H7 (cell line): ENCODE results near the gene MTA1. TPM values are rescaled to one million over a fixed set of nuclear protein-coding genes. Genes with fewer than 3 reads are reported as not detected.

Source experiments
- DNase-seq: peaks from one replicate; pipeline ENCODE4 v3.0.0; 2012
- H3K27me3 ChIP-seq: 2 replicates; pipeline ENCODE4 v1.6.0; 2011; ENCODE audit warnings: mild to moderate bottlenecking, low read length; ENCODE audit not compliant: control insufficient read depth, insufficient read depth
- H3K36me3 ChIP-seq: replicated peaks from 2 replicates; pipeline ENCODE4 v1.5.1; 2011; ENCODE audit warnings: low read length; ENCODE audit not compliant: control insufficient read depth, insufficient read depth
- H3K4me3 ChIP-seq: 2 replicates; pipeline ENCODE4 v1.5.1; 2011; ENCODE audit warnings: low read depth, mild to moderate bottlenecking, control low read depth, low read length, moderate library complexity; ENCODE audit not compliant: insufficient read depth
- total RNA-seq: library from RNA; depleted of rRNA; stranded (reverse); fragments of >200 nt; shearing (Covaris generic); gene quantifications from 2 replicates; pipeline ENCODE4 v1.2.3, GENCODE V29; 2014

Gene MTA1
- total RNA-seq, 1 experiment from 2014 or later, result 120 TPM

DNA sequence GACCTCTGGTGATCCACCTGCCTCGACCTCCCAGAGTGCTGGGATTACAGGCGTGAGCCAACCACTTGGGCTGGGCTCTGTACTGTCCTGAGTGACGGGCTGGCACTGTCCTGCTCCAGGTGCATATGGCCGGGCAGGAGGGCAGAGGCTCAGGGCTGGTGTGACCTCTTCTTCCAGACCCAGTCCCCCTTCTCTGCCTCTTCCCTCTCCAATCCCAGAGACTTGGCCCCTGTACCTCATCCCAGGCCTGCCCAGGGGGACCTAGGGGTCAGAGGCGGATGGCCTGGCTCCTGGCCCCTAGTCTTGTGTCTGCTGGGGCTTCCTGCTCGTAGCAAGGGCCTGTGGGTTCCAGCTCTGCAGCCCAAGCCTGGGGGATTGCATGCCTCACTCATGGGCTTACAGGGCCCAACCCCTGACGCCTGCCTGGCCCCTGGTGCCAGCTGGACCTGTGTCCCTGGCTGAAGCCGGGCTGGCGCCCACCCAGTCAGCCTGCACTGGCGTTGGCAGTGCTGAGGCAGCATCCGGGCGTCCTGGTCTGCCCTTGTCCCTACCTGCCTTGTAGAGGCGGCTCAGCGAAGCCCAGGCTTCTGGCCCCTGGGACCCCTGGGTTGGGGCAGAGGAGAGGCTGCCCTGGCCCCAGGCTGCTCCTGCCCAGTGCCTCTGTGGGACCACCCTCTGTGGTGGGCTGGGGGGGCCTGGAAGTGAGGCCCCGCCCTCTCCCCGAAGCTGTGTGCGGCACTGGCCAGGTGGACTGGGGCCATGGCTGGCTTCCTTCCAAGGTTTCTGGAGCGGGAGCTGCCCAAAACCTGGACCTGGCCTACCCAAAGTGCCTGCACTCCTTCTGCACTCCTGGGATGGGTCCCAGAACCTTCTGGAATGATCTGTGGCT, 75.7 kb downstream of the MTA1 start:
- peak; percentile 56 for DNase-seq
- no peaks in the 10 kb centered on the region for H3K36me3 ChIP-seq
- H3K4me3 ChIP-seq, result no peak overlapping the region
- H3K27me3 ChIP-seq, result no peaks in the 10 kb centered on the region

DNA sequence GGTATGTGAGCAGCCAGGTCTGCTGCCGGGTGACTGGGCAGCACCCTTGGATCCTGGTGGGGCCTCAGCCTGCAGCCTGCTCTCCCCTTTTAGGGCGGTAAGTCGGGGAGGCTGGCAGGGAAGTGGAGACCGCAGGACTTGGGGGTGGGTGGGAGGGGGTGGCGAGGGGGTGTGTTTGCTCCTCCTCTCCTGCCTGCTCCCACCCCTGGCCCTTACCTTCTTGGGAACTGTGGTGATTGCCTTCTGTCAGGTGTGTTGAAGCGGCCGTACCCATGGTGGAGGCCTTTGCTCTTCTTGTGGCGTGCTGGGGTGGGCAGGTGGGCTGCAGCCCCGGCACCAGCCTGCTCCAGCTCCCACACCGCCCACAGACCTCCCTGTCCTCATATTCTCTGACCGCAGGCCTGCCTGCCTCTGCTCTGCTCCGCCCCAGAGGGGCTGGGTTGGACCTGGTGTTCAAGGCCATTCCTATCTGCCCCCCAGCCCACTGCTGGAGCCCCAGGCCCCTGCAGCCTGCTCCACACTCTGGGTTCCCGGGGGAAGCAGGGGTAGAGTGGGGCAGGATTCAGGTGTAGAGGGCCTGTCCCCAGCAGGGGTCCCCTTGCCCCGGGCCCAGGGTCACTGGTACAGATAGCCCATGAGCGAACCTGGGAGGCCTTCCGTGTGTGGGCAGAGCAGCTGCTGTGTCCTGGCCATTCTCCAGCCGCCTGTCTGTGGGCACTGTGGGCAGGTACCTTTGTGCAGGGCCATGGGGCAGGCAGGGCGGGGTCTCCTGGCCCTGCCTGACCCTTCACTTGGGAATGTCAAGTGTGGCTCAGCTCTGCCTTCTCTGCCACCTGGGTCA, 76.6 kb downstream of the MTA1 start:
- peak; percentile 62 for DNase-seq
- no peak overlapping the region for H3K4me3 ChIP-seq
- no peaks in the 10 kb centered on the region for H3K36me3 ChIP-seq
- H3K27me3 ChIP-seq, result no peaks in the 10 kb centered on the region

DNA sequence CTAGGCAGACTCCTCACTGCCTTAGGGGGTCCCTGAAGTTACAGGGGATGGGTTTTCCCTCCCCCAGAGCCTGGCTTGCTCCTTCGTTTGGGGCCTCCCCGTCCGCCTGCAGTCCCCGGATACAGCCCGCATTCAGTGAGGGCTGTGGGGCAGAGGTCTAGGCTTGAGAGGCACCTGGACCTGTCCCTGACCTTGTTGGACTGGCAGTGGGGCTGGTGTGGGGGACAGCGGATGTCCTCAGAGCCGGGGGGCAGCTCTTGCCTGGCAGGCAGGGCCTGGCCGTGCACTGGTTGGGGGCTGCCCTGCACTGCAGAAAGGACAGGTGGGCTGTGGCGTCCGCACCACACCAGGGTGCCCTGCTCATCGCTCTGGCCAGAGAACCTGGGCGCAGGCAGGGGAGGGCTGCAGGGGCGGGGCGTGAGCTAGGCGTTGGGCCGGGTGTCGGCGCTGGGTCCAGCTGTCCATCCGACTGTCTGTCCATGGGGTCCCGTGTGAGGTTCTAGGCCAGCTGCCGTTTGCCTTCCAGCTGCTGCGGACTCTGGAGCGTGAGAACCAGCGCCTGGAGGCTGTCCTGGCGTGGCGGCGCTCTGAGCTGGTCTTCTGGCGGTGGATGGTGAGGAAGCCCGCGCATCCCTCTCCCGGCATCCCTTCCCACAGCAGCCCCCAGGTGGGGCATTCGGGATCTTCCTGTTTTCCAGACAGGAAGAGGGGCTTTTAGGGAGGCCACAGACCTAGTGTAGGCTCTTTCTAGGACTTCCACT, 77.4 kb downstream of the MTA1 start:
- DNase-seq, result peak; percentile 69
- Histone ChIP-seq H3K4me3 (no peak overlapping the region), H3K36me3 (no peaks in the 10 kb centered on the region), H3K27me3 (no peaks in the 10 kb centered on the region)

DNA sequence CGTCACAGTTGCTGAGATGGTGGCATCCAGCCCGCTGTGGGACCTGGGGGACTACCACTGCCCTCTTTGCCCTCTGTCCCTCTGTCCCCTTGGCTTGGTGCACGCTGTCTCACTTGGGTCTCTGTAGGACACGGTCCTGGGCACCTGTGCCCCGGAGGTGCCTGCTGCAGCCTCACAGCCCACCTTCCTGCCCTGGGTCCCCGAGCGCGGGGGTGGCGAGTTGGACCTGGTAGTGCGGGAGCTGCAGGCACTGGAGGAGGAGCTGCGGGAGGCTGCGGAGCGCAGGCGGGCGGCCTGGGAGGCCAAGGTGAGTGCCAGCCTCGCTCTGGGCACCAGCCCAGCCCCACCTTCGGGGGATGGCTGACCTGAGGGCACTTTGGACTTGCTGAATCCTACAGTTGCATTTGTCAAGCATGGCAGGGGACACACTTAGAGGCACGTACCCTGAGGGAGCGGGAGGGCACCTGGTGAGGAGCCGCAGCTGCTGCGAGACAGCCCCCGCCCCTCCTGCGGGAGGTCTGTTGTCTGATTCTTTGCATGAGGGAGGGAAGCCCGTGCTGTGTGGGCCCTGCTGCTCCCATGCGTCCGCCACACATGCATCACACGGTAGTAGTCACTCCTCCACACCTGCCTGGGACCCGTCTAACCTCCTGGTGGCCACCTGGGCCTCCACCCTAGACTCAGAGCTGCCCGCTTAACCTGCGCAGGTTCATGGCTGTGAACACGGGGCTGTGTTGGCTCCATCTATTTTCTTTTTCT, 78.2 kb downstream of the MTA1 start:
- Histone ChIP-seq H3K27me3 (no peaks in the 10 kb centered on the region), H3K36me3 (no peaks in the 10 kb centered on the region), H3K4me3 (no peak overlapping the region)
- DNase-seq, result peak; percentile 62

DNA sequence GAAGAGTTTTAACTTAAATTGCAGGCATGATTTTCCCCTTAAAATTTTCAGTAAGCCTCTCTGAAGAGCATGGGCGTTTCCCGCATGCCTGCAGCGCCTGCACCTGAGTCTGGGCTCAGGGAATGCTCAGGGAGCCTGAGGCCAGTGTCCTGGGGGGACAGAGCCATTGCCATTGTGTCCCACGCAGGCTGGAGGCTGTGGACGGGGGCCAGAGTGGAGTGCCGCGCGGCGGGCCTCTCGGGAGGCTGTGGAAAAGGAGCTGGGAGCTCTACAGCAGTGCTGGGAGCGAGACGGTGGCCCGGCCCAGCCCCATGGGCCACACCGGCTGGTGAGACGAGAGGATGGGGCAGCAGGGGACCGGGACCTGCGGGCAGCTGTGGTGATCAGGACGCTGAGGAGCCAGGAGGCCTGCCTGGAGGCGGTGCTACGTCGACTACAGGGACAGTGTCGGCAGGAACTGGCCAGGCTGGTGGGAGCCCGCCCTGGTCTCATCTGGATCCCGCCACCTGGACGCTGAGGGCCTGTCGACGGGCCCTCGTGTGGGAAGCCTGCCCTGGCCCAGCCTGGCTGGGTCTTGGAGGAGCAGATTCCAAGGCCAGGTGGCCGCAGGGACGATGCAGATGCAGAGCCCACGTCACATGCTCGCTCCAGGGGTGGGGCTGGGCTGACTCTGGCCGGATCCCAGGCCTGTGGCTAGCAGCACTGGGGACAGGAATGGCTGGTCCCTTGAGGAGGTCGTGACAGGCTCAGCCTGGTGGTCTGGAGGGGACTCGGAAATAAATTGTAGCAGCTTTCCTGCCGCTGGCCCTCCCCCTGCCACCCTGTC, 79.0 kb downstream of the MTA1 start:
- no peaks in the 10 kb centered on the region for H3K36me3 ChIP-seq
- no peaks in the 10 kb centered on the region for H3K27me3 ChIP-seq
- no peak overlapping the region for H3K4me3 ChIP-seq
- DNase-seq, result peak; percentile 72

DNA sequence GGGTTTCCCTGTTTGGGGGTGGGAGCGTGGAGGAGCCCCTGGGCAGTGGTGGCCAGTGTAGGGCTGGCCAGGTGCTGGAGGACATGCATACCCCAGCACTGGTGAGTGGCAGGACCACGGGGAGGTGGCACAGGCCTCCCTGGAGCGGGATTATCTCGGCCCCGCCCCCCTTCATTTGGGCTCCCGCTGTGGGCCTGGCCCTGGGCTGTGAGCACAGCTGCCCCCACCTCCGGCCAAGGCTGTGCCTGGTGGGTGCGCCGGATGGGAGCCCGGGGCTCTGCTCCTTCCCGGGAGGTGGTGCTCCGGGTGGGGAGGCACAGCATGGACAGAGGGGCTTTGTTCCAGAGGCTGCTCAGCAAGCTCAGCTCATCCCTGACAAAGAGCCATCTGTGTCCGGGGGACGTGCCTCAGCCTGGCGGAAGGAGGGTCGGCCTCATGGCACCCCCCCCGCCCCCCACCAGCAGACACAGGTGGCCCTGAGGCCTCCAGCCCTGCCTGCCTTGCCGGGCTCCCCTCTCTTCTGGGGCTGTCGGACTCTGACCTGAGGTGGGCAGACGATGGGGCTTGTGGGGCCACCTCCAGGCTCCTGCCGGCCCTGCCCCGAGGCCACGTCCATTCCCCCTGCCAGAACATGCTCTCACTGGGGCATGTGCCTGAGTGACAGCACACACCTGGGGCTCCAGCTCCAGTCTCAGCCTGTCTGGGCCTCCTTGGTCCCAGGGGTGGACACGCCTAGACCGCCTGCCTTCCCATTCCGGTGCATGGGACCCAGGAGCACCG, 79.8 kb downstream of the MTA1 start:
- H3K4me3 ChIP-seq, result no peak overlapping the region
- peak; percentile 86 for DNase-seq
- no peaks in the 10 kb centered on the region for H3K36me3 ChIP-seq
- H3K27me3 ChIP-seq, result no peaks in the 10 kb centered on the region

DNA sequence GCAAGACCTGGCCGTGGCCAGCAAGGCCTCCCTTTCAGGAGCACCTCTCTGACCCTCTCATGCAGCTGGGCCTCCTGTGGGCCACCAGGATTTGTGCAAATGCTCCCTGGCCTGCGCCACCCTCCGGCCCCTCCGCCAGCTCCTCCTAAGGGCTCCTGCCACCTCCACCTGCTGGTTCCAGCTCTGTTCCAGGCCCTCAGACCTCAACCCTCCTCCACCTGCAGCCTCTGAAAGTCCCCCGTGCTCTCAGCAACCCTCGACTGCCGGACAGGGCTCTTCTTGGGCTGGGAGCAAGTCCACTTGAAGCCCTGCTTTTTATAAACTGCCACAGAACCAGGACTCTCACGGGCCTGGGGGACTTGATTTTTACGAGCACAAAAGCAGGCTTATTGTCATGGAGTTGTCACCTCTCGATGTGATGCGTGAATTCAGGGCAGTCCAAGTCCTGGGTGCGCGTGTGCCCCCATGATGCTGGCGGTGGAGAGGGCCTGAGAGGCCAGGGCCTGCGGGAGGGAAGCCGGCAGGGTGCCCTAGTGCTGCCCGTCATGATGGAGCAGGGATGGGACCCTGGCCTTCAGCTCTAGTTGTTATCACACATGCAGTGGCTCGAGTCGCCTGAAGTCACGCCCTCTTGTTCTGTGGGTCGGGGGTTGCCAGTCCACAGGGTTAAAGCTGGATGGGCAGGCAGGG, 80.6 kb downstream of the MTA1 start:
- H3K27me3 ChIP-seq, result no peaks in the 10 kb centered on the region
- no peak overlapping the region for H3K4me3 ChIP-seq
- H3K36me3 ChIP-seq, result no peaks in the 10 kb centered on the region
- peak; percentile 59 for DNase-seq

DNA sequence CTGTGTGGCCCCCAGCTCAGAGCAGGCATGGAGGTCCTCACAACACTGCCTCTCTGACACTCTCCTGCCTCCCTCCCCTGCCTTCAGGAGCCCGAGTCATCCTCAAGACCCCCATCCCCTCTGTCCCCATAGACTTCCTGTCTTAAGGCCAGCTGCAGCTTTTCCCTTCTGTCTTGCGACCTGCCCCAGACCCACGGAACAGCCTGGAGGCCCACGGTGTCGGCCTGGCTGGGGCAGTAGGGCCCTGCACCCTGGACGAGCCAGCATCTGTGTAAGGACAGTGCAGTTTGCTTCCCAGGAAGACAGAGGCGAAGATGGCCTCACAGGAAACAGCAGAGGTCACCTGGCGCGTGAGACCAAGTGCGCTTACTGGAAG, 81.1 kb downstream of the MTA1 start:
- H3K36me3 ChIP-seq, result no peaks in the 10 kb centered on the region
- no peaks in the 10 kb centered on the region for H3K27me3 ChIP-seq
- peak; percentile 62 for DNase-seq
- H3K4me3 ChIP-seq, result no peak overlapping the region

DNA sequence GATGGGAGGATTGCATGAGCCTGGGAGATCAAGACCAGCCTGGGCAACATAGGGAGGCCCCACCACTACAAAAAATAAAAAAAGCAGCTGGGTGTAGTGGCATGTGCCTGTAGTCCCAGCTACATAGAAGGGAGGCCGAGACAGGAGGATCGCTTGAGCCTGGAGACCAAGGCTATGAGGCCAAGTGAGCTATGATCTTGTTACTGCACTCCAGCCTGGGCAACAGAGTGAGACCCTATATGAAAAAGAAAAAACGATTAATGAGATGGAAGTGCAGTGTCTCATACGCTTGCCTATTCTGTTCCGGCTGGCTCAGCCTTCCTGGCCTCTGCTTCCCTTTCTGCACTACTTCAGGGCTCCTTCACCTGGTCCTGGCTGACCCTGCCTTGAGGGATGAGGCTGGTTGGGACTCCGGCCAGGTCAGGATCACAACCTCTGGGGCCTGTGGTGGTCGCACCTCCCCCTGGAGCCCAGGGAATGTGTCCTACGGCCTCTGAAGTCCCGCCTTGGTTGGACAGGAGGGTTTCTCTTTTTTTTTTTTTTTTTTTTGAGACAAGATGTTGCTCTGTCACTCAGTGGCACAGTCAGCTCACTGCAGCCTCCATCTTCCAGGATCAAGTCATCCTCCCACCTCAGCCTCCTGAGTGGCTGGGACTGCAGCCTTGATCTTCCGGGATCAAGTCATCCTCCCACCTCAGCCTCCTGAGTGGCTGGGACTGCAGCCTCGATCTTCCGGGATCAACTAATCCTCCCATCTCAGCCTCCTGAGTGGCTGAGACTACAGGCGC, 82.1 kb downstream of the MTA1 start:
- Histone ChIP-seq H3K4me3 (no peak overlapping the region), H3K36me3 (no peaks in the 10 kb centered on the region), H3K27me3 (no peaks in the 10 kb centered on the region)
- DNase-seq, result peak; percentile 33

DNA sequence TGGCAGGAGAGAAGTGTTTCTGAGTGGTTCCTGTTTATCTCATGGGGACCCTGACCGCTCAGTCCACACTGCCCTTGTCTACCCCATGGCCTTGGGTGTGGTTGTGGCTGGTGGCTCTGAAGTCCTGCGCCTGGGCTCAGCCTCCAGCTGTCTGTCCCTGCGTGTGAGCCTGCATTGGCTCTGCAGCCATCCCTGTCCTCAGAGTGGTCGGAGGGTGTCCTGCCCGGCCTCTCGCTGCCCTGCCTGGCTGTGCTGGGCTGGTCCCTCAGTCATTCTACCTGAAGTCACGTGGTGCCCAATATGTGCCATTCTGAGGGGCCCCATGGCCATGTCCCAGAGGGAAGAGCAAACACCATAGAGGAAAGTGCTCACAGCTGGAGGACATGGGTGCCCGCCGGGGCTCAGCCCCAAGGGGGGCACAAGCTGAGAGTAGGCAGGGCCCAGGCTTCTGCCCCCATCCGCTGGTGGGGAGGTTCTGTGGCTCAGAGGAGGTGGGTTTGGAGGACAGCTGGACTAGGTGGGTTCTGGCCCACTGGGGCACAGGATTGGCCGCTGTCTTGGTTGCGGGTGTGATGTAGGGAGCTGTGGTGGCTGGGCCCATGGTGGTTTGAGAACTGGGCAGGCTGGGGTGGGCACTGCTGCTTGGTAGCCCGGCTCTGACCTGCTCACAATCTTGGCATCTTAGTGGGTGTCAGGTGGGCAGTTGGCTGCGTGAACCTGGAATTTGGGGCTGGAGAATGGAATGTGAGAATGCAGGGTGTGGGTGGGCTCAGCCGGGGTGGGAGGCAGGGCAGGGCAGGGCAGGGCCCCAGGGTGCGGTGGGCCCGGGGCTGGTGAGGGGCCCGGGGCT, 83.0 kb downstream of the MTA1 start:
- Histone ChIP-seq H3K36me3 (no peaks in the 10 kb centered on the region), H3K27me3 (no peaks in the 10 kb centered on the region), H3K4me3 (no peak overlapping the region)
- DNase-seq, result peak; percentile 60

DNA sequence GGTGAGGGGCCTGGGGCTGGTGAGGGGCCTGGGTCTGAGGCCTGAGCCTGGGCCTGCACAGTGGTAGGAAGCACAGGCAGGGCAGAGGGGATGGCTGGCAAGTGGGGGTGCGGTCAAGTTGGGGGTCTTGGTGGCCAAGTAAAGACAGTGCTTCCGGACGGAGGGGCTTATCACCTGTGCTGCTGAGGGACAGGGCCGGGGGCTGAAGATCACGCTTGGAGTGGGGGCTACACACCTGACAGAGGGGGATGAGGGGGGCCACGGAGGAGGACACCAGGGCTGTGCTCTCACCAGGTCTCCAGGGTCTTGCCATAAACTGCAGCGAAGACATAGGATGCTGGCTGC, 83.6 kb downstream of the MTA1 start:
- Histone ChIP-seq H3K27me3 (no peaks in the 10 kb centered on the region), H3K4me3 (no peak overlapping the region), H3K36me3 (no peaks in the 10 kb centered on the region)
- DNase-seq, result no peak
